Keratinocyte (primary cell): ENCODE data around the gene CCDC33. TPM values are rescaled to one million over a fixed set of nuclear protein-coding genes. Genes with fewer than 3 reads are reported as not detected.

Experiments used
- DNase-seq: peaks from one replicate; pipeline ENCODE4 v3.0.0-alpha.2; 2011; ENCODE audit warnings: low read depth, missing footprints, low spot score
- FAIRE-seq: peaks from 2 replicates; lab custom pipeline; 2011; peaks lifted over from hg19 to GRCh38; lab: Jason Lieb, UNC
- H2AFZ ChIP-seq: 2 replicates; pipeline ENCODE4 v1.6.0; 2012; ENCODE audit warnings: low read length, control low read depth, inconsistent platforms; ENCODE audit not compliant: control insufficient read depth
- H3K27ac ChIP-seq: 2 replicates; pipeline ENCODE4 v1.5.1; 2011; ENCODE audit warnings: low read length; ENCODE audit not compliant: control insufficient read depth, insufficient read depth
- H3K27me3 ChIP-seq: 3 replicates; pipeline ENCODE4 v1.6.0; 2011; ENCODE audit warnings: low read length; ENCODE audit not compliant: control insufficient read depth, insufficient read depth; ENCODE audit errors: extremely low read depth
- H3K36me3 ChIP-seq, 2 experiments: 2 replicates in 1 of 2; 3 replicates in 1 of 2; pipeline ENCODE4 v1.5.1; 2011; ENCODE audit warnings: low read length in 2 of 2, mild to moderate bottlenecking in 1 of 2; ENCODE audit not compliant: control insufficient read depth in 2 of 2, insufficient read depth in 2 of 2; ENCODE audit errors: extremely low read depth in 1 of 2
- H3K4me1 ChIP-seq: 3 replicates; pipeline ENCODE4 v1.5.1; 2011; ENCODE audit warnings: low read length; ENCODE audit not compliant: control insufficient read depth, insufficient read depth; ENCODE audit errors: extremely low read depth
- H3K4me2 ChIP-seq: 3 replicates; pipeline ENCODE4 v1.6.0; 2011; ENCODE audit warnings: low read depth, low read length; ENCODE audit not compliant: control insufficient read depth, insufficient read depth; ENCODE audit errors: extremely low read depth
- H3K4me3 ChIP-seq, 3 experiments: fragments of 200-600 bp in 1 of 3; sonication (generic) in 1 of 3; 2 replicates in 2 of 3; 3 replicates in 1 of 3; pipeline ENCODE4 v1.5.1; 2011 to 2016; ENCODE audit warnings: low read length in 3 of 3, mild to moderate bottlenecking in 3 of 3, control low read depth in 2 of 3, inconsistent platforms in 1 of 3, low read depth in 1 of 3, mixed read lengths in 1 of 3, mixed run types in 1 of 3, moderate library complexity in 1 of 3; ENCODE audit not compliant: control insufficient read depth in 2 of 3, insufficient read depth in 2 of 3; ENCODE audit errors: extremely low read depth in 1 of 3
- H3K79me2 ChIP-seq: 2 replicates; pipeline ENCODE4 v1.6.0; 2012; ENCODE audit warnings: low read length; ENCODE audit not compliant: control insufficient read depth, insufficient read depth
- H3K9ac ChIP-seq: 3 replicates; pipeline ENCODE4 v1.6.0; 2011; ENCODE audit warnings: low read length; ENCODE audit not compliant: control insufficient read depth, insufficient read depth; ENCODE audit errors: extremely low read depth
- H3K9me1 ChIP-seq: 3 replicates; pipeline ENCODE4 v1.6.0; 2011; ENCODE audit warnings: low read length; ENCODE audit not compliant: control insufficient read depth, insufficient read depth; ENCODE audit errors: extremely low read depth
- H3K9me3 ChIP-seq: 2 replicates; pipeline ENCODE4 v1.5.1; 2012; ENCODE audit warnings: low read depth, low read length; ENCODE audit not compliant: control insufficient read depth
- H4K20me1 ChIP-seq: 3 replicates; pipeline ENCODE4 v1.6.0; 2011; ENCODE audit warnings: low read length; ENCODE audit not compliant: control insufficient read depth, insufficient read depth; ENCODE audit errors: extremely low read depth
- CTCF ChIP-seq, 3 experiments: IDR thresholded peaks in 1 of 3; conservative IDR thresholded peaks in 1 of 3; optimal IDR thresholded peaks in 1 of 3; 2 replicates in 2 of 3; 3 replicates in 1 of 3; pipeline versions ENCODE3 to v1.5.1; 2011; ENCODE audit warnings: low read length in 3 of 3, mild to moderate bottlenecking in 3 of 3, moderate library complexity in 2 of 3, control low read depth in 1 of 3, inconsistent platforms in 1 of 3; ENCODE audit not compliant: insufficient read depth in 2 of 3; ENCODE audit errors: extremely low read depth in 1 of 3
- EZH2 ChIP-seq: IDR thresholded peaks from one replicate; pipeline ENCODE4 v1.6.1; 2012; ENCODE audit warnings: inconsistent platforms, mild to moderate bottlenecking, low read length, moderate library complexity
- dilution Hi-C: fragments of 300-500 bp; cut with MboI; formaldehyde crosslinking; loops from one replicate; pipeline ENCODE4 v1.7.0; 2020; ENCODE audit warnings: low sequenced_read_pairs; ENCODE audit not compliant: extremely low pct_ligation_motif_present
- polyA plus RNA-seq, 5 experiments: library from polyadenylated mRNA; depleted of rRNA in 3 of 5; stranded (reverse) in 3 of 5; stranded (forward) in 1 of 5; unstranded in 1 of 5; fragments of >200 nt; gene quantifications; 1 replicate in 1 of 5; 2 replicates in 3 of 5; 3 replicates in 1 of 5; pipeline versions ENCODE4 v1.2.1 to v1.2.3, GENCODE V29; 2011 to 2012; ENCODE audit warnings: missing spikeins in 2 of 5, low read depth in 1 of 5, low replicate concordance in 1 of 5

CCDC33 gene
- polyA plus RNA-seq, 1 donor (not counting 4 experiments of a cell fraction or from before 2014, with no cell fraction given) = not detected

GRCh38 chr15:74333093-74333492 is 97.0 kb downstream of the CCDC33 start:
- FAIRE-seq (no peak), DNase-seq (no peak)
- H3K9me1 ChIP-seq = no peaks in the 10 kb centered on the region
- no peak overlapping the region for H3K4me3 ChIP-seq
- H3K4me2 ChIP-seq = no peak overlapping the region
- no peaks in the 10 kb centered on the region for H3K36me3 ChIP-seq
- no peaks in the 10 kb centered on the region for H3K79me2 ChIP-seq
- peaks cover 12% of the 10 kb centered on the region for H3K27me3 ChIP-seq
- no peak overlapping the region for H3K27ac ChIP-seq
- no peak overlapping the region for H3K9ac ChIP-seq
- dilution Hi-C loops = no loop called here
- peaks cover 3% of the 10 kb centered on the region for H4K20me1 ChIP-seq
- H3K4me1 ChIP-seq = no peaks in the 10 kb centered on the region
- no peaks in the 10 kb centered on the region for H3K9me3 ChIP-seq
- TF ChIP-seq EZH2 (no peak), CTCF (optimal IDR thresholded peaks at IDR 0.05 in 1 of 3, IDR thresholded peaks at IDR 0.05 in 1 of 3, conservative IDR thresholded peaks at IDR 0.05 in 1 of 3; ENCODE audit: extremely low read depth in 1 of 3, insufficient read depth in 2 of 3, low read length in 3 of 3) (no peak)
- H2AFZ ChIP-seq = no peak overlapping the region

GRCh38 chr15:74333662-74334061 is 97.5 kb downstream of the CCDC33 start:
- Histone ChIP-seq H3K4me1 (no peaks in the 10 kb centered on the region), H3K4me3 (no peak overlapping the region), H2AFZ (no peak overlapping the region), H3K27me3 (peaks cover 12% of the 10 kb centered on the region), H3K36me3 (no peaks in the 10 kb centered on the region), H3K4me2 (no peak overlapping the region), H3K9ac (no peak overlapping the region), H3K9me1 (no peaks in the 10 kb centered on the region), H3K79me2 (no peaks in the 10 kb centered on the region), H3K9me3 (no peaks in the 10 kb centered on the region), H3K27ac (no peak overlapping the region), H4K20me1 (peaks cover 3% of the 10 kb centered on the region)
- dilution Hi-C loops = no loop called here
- TF ChIP-seq CTCF (optimal IDR thresholded peaks at IDR 0.05 in 1 of 3, IDR thresholded peaks at IDR 0.05 in 1 of 3, conservative IDR thresholded peaks at IDR 0.05 in 1 of 3; ENCODE audit: extremely low read depth in 1 of 3, insufficient read depth in 2 of 3, low read length in 3 of 3) (no peak), EZH2 (no peak)
- DNase-seq (no peak), FAIRE-seq (peak; percentile 5)
